ENCODE results near the gene BRICD5. TPM values are rescaled to one million over a fixed set of nuclear protein-coding genes. Genes with fewer than 3 reads are reported as not detected.

Gene BRICD5
- polyA plus RNA-seq, 4 donors, result 3.5 to 11.6 (median 8.2) TPM

GRCh38 chr16:2226245-2226793 is 15.7 kb upstream of the BRICD5 start:
- no peak for DNase-seq (ENCODE audit: low read depth in 4 of 4, low spot score in 2 of 4)

- DNase-seq (ENCODE audit: low read depth in 4 of 4, low spot score in 2 of 4), result no peak
Observed at GRCh38 chr16:2223942-2224486, 13.4 kb upstream of the BRICD5 start.

GRCh38 chr16:2223221-2223941 is 12.7 kb upstream of the BRICD5 start, which contains the start of gene E4F1:
Gene E4F1 (plus strand): TSS chr16:2223591. CDS start chr16:2223614, 23 bp downstream.
- DNase-seq (ENCODE audit: low read depth in 4 of 4, low spot score in 2 of 4), result peak; percentile 85 to 98 (median 94)

- DNase-seq (ENCODE audit: low read depth in 4 of 4, low spot score in 2 of 4), result no peak
Observed at GRCh38 chr16:2216330-2216729, 5.7 kb upstream of the BRICD5 start.

GRCh38 chr16:2214719-2214968 is 4.0 kb upstream of the BRICD5 start, which contains the start of gene PGP:
Gene PGP (minus strand): TSS chr16:2214840. CDS start chr16:2214777, 63 bp downstream.
- DNase-seq (ENCODE audit: low read depth in 4 of 4, low spot score in 2 of 4), result no peak

- no peak for DNase-seq (ENCODE audit: low read depth in 4 of 4, low spot score in 2 of 4)
Observed at GRCh38 chr16:2213817-2214718, 3.4 kb upstream of the BRICD5 start.

- DNase-seq (ENCODE audit: low read depth in 4 of 4, low spot score in 2 of 4), result no peak
Observed at GRCh38 chr16:2212362-2213324, 2.0 kb upstream of the BRICD5 start.

- no peak for DNase-seq (ENCODE audit: low read depth in 4 of 4, low spot score in 2 of 4)
Observed at GRCh38 chr16:2211923-2212347, 1.3 kb upstream of the BRICD5 start.

GRCh38 chr16:2210009-2210332 is 692 bp downstream of the BRICD5 start:
- DNase-seq (ENCODE audit: low read depth in 4 of 4, low spot score in 2 of 4), result no peak

GRCh38 chr16:2209258-2210008 is 1.2 kb downstream of the BRICD5 start:
- no peak for DNase-seq (ENCODE audit: low read depth in 4 of 4, low spot score in 2 of 4)

GRCh38 chr16:2208772-2209171 is 1.9 kb downstream of the BRICD5 start:
- no peak for DNase-seq (ENCODE audit: low read depth in 4 of 4, low spot score in 2 of 4)

- no peak for DNase-seq (ENCODE audit: low read depth in 4 of 4, low spot score in 2 of 4)
Observed at GRCh38 chr16:2208308-2208707, 2.4 kb downstream of the BRICD5 start.

GRCh38 chr16:2207872-2208271 is 2.8 kb downstream of the BRICD5 start:
- no peak for DNase-seq (ENCODE audit: low read depth in 4 of 4, low spot score in 2 of 4)

- DNase-seq (ENCODE audit: low read depth in 4 of 4, low spot score in 2 of 4), result no peak
Observed at GRCh38 chr16:2206780-2207433, 3.8 kb downstream of the BRICD5 start.

- no peak for DNase-seq (ENCODE audit: low read depth in 4 of 4, low spot score in 2 of 4)
Observed at GRCh38 chr16:2206420-2206779, 4.3 kb downstream of the BRICD5 start.

- DNase-seq (ENCODE audit: low read depth in 4 of 4, low spot score in 2 of 4), result no peak
Observed at GRCh38 chr16:2205967-2206313, 4.7 kb downstream of the BRICD5 start.

- DNase-seq (ENCODE audit: low read depth in 4 of 4, low spot score in 2 of 4), result peak; percentile 73 to 87 (median 80)
Observed at GRCh38 chr16:2205104-2205966, 5.3 kb downstream of the BRICD5 start, which contains the start of gene MLST8. Gene MLST8 (plus strand): TSS chr16:2205454. CDS start chr16:2206086, 632 bp downstream.

All from left renal cortex interstitium (tissue), 4 donors.